DND-41 (cell line): Measurements from ENCODE around the gene NCAPH2.
A peak's percentile ranks its signal among the peaks of the same experiment; 100 is the strongest.

Experiments used
- ATAC-seq: fragments of 200-7000 bp; cut with Tn5 transposase; 3 replicates; pipeline ENCODE4 v1.9.1; 2021; ENCODE audit warnings: low read depth; ENCODE audit not compliant: insufficient read depth
- DNase-seq: peaks from one replicate; pipeline ENCODE4 v3.0.0-alpha.2; 2020
- H2AFZ ChIP-seq: 2 replicates; pipeline ENCODE4 v1.6.0; 2012; ENCODE audit warnings: low read depth, low read length
- H3K27ac ChIP-seq: 2 replicates; pipeline ENCODE4 v1.5.1; 2012; ENCODE audit warnings: low read length, inconsistent platforms
- H3K27me3 ChIP-seq: fragments of 200-600 bp; sonication (generic); 2 replicates; pipeline ENCODE4 v1.6.0; 2012; ENCODE audit warnings: low read length, mild to moderate bottlenecking, inconsistent platforms; ENCODE audit not compliant: insufficient read depth, poor library complexity
- H3K36me3 ChIP-seq: 2 replicates; pipeline ENCODE4 v1.5.1; 2012; ENCODE audit warnings: low read length, inconsistent platforms; ENCODE audit not compliant: insufficient read depth
- H3K4me1 ChIP-seq: 2 replicates; pipeline ENCODE4 v1.5.1; 2012; ENCODE audit warnings: mild to moderate bottlenecking, low read length; ENCODE audit not compliant: insufficient read depth
- H3K4me2 ChIP-seq: 2 replicates; pipeline ENCODE4 v1.6.0; 2012; ENCODE audit warnings: mild to moderate bottlenecking, moderate library complexity, low read length, inconsistent platforms; ENCODE audit not compliant: insufficient read depth
- H3K4me3 ChIP-seq, 2 experiments: fragments of 200-600 bp in 1 of 2; shearing (Covaris generic) in 1 of 2; 2 replicates each; pipeline ENCODE4 v1.5.1; 2012 to 2016; ENCODE audit warnings: inconsistent platforms in 2 of 2, low read length in 2 of 2, mild to moderate bottlenecking in 2 of 2, low read depth in 1 of 2, moderate library complexity in 1 of 2
- H3K79me2 ChIP-seq: 2 replicates; pipeline ENCODE4 v1.6.0; 2012; ENCODE audit warnings: low read length, inconsistent platforms; ENCODE audit not compliant: insufficient read depth
- H3K9ac ChIP-seq: 2 replicates; pipeline ENCODE4 v1.6.0; 2012; ENCODE audit warnings: low read depth, mild to moderate bottlenecking, inconsistent platforms, low read length, moderate library complexity
- H3K9me3 ChIP-seq: 2 replicates; pipeline ENCODE4 v1.5.1; 2012; ENCODE audit warnings: low read length, moderate library complexity, mild to moderate bottlenecking, inconsistent platforms; ENCODE audit not compliant: insufficient read depth, severe bottlenecking
- H4K20me1 ChIP-seq: 2 replicates; pipeline ENCODE4 v1.6.0; 2012; ENCODE audit warnings: low read length; ENCODE audit not compliant: insufficient read depth
- EZH2 ChIP-seq: IDR thresholded peaks from 3 replicates; pipeline ENCODE4 v1.6.1; 2012; ENCODE audit warnings: borderline replicate concordance, low read depth, mild to moderate bottlenecking, moderate library complexity, low read length, inconsistent platforms; ENCODE audit not compliant: severe bottlenecking
- TF ChIP-seq, protein P1 (sequence below): IDR thresholded peaks from 2 replicates; pipeline ENCODE4 v1.5.1; 2012; ENCODE audit warnings: borderline replicate concordance, low read length, moderate library complexity, mild to moderate bottlenecking; ENCODE audit not compliant: poor library complexity, severe bottlenecking; ENCODE audit errors: extremely low read depth

The NCAPH2 gene

DNA sequence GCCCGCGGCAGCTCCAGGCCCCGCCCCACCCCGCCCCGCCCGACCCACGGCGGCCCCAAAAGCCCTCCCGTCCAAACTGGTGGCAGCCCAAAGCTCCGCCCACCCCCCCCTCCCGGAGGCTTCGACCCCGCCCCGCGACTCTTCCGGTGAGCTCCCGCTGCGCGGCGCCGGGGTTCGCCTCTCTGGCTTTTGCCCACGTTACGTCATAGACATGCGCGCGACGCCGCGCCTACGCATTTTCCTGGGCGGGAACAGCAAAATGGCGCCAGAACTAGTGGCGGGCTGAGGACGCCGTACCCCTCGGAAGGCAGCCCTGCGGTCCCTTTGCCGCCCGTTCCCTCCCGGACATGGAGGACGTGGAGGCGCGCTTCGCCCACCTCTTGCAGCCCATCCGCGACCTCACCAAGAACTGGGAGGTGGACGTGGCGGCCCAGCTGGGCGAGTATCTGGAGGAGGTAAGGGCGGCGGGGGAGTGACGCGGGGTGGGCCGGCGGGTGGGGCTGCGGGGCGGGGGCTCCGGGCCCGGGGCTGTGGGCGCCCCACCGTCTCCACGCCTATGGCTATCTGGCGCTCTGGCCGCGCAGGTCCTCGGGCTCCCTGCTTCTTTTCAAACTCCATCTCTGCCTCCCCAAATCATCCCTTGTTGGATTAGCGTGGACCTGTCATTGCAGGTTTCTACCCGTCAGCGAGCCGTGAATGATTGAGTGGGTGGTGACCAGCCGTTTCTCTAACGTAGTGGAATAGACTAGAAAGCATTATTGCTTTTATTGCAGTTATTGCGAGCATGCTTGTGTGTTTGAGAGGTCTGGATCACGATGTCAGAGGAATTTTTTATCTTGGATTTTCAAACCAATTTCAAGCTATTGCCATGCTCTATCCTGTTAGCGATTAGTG, at the start of gene NCAPH2:
TSS of gene NCAPH2 (plus strand) at position 234 of the 894 bp plus-strand sequence. CDS start at position 348, 114 bp downstream.
- H3K9ac ChIP-seq = peak within 1 kb of the TSS; percentile 87
- peaks cover 49% of the 10 kb centered on the region for H3K36me3 ChIP-seq
- H3K4me1 ChIP-seq = peaks cover 56% of the 10 kb centered on the region
- peaks cover 35% of the 10 kb centered on the region for H4K20me1 ChIP-seq
- H3K79me2 ChIP-seq = peaks cover 79% of the 10 kb centered on the region
- TF ChIP-seq, protein P1, sequence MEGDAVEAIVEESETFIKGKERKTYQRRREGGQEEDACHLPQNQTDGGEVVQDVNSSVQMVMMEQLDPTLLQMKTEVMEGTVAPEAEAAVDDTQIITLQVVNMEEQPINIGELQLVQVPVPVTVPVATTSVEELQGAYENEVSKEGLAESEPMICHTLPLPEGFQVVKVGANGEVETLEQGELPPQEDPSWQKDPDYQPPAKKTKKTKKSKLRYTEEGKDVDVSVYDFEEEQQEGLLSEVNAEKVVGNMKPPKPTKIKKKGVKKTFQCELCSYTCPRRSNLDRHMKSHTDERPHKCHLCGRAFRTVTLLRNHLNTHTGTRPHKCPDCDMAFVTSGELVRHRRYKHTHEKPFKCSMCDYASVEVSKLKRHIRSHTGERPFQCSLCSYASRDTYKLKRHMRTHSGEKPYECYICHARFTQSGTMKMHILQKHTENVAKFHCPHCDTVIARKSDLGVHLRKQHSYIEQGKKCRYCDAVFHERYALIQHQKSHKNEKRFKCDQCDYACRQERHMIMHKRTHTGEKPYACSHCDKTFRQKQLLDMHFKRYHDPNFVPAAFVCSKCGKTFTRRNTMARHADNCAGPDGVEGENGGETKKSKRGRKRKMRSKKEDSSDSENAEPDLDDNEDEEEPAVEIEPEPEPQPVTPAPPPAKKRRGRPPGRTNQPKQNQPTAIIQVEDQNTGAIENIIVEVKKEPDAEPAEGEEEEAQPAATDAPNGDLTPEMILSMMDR = peak; percentile 9
- TF ChIP-seq EZH2 = no peak
- no peaks in the 10 kb centered on the region for H3K9me3 ChIP-seq
- peak within 1 kb of the TSS; percentile 97 for H3K27ac ChIP-seq
- peak within 1 kb of the TSS; percentile 93 to 98 for H3K4me3 ChIP-seq
- peak within 1 kb of the TSS; percentile 99 for H3K4me2 ChIP-seq
- ATAC-seq = peak; percentile 71
- DNase-seq = peak; percentile 98
- peak within 1 kb of the TSS; percentile 98 for H2AFZ ChIP-seq
- no peaks in the 10 kb centered on the region for H3K27me3 ChIP-seq

DNA sequence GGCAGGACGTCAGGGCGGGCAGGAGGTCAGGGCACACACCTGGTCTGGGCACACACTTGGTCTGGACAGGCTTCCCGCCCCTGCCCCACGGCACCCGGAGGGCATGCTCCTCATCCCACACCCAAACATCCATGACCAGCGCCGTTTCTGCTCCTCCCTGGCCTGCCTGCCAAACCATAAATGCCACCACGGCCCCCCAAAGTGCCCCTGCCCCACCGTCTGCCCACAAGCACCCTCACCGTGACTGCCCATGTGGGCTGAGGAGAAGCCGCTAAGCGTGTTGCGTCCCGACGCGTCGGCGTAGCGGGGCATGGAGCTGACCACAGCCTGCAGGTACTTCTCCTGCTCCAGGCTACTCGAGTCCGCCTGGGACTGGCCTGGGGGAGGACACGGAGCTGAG, 49.0 kb upstream of the NCAPH2 start:
- peaks cover 98% of the 10 kb centered on the region for H3K36me3 ChIP-seq
- H3K4me2 ChIP-seq = no peak overlapping the region
- H2AFZ ChIP-seq = no peak overlapping the region
- H3K4me3 ChIP-seq = no peak overlapping the region
- TF ChIP-seq, protein P1 = no peak
- TF ChIP-seq EZH2 = no peak
- no peak overlapping the region for H3K27ac ChIP-seq
- peaks cover 82% of the 10 kb centered on the region for H4K20me1 ChIP-seq
- H3K9ac ChIP-seq = no peak overlapping the region
- no peaks in the 10 kb centered on the region for H3K27me3 ChIP-seq
- H3K79me2 ChIP-seq = peaks cover 7% of the 10 kb centered on the region
- H3K9me3 ChIP-seq = no peaks in the 10 kb centered on the region
- no peaks in the 10 kb centered on the region for H3K4me1 ChIP-seq
- DNase-seq = no peak
- no peak for ATAC-seq

DNA sequence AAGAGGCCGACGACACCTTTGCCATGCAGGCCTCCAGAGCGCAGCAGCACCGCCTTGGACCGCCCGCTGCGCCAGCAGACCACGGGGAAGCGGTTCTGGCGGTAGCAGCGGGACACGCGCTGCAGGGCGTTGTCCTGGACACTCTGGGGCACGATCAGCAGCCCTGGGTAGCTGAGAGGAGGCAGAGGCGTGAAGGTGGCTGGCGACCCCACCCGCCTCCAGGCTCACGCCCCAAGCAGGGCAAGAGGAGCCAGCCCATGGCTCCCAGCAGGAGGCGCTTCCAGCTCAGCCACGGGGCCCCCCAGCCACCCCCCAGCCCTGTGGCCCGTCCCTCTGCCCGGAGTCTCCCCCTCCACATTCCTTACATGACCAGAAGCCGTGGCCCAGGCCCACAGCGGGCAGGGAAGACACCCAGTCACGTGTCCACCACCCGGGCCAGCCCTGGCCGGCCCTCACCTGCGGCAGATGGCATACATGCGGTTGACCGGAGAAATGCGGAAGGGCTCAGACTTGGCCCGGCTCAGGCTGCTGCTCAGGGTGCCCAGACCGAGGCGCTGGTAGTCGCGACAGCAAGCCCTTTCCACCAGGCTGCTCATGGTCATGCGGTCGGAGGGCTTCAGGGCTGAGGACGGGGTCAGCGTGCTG, 48.4 kb upstream of the NCAPH2 start:
- H3K79me2 ChIP-seq = peaks cover 13% of the 10 kb centered on the region
- H3K27ac ChIP-seq = no peak overlapping the region
- no peak overlapping the region for H3K4me2 ChIP-seq
- ATAC-seq (no peak; the same call in 2 of the 3 replicates), DNase-seq (no peak)
- H3K27me3 ChIP-seq = no peaks in the 10 kb centered on the region
- H2AFZ ChIP-seq = no peak overlapping the region
- H3K9me3 ChIP-seq = no peaks in the 10 kb centered on the region
- peaks cover 98% of the 10 kb centered on the region for H3K36me3 ChIP-seq
- no peak overlapping the region for H3K9ac ChIP-seq
- TF ChIP-seq, protein P1 = peak; percentile 21
- no peak for TF ChIP-seq EZH2
- H4K20me1 ChIP-seq = peaks cover 88% of the 10 kb centered on the region
- H3K4me1 ChIP-seq = no peaks in the 10 kb centered on the region
- H3K4me3 ChIP-seq = no peak overlapping the region
